Measurements from ENCODE around the gene ABAT. TPM values are rescaled to one million over a fixed set of nuclear protein-coding genes. Genes with fewer than 3 reads are reported as not detected.
"Not testable (repeated sequence)": the region's sequence is repeated elsewhere in the genome, so short reads cannot be mapped to it uniquely, and the experiment has no call there.

The ABAT gene
- total RNA-seq, 4 donors from 2014 or later, result 9.0 to 16.9 (median 13.4) TPM

- peak within 1 kb of the TSS; percentile 79 to 88 (median 82) for H3K27ac ChIP-seq (replicated peaks in 1 of 4)
- TF ChIP-seq POLR2AphosphoS5 (IDR thresholded peaks at IDR 0.05) (peak; percentile 84 to 98), EP300 (IDR thresholded peaks at IDR 0.05) (no peak), CTCF (IDR thresholded peaks at IDR 0.05) (peak in 1 of 3 experiments; percentile 24), POLR2A (IDR thresholded peaks at IDR 0.05; ENCODE audit: low read depth) (no peak)
- peaks cover 6 to 34% (median 16%) of the 10 kb centered on the region in 4 donors for H3K36me3 ChIP-seq
- H3K4me3 ChIP-seq, result peak within 1 kb of the TSS; percentile 72 to 98 (median 96)
- intact Hi-C loops (cut with DNase I), result loop anchor here (5.0 to 10.0 kb wide), 3 partner anchors 70 to 167 kb away; partner anchors contain the start of genes ABAT, CARHSP1 and USP7
- DNase-seq (ENCODE audit: extremely low spot score), result peak; percentile 97
- H3K4me1 ChIP-seq, result peaks cover 25 to 47% (median 43%) of the 10 kb centered on the region in 4 donors
- no peaks in the 10 kb centered on the region for H3K9me3 ChIP-seq
- no peaks in the 10 kb centered on the region for H3K27me3 ChIP-seq
- WGBS, result 0% methylated on average over 40 of the region's 61 CpGs
Observed at GRCh38 chr16:8797364-8798173, 123.2 kb downstream of the ABAT start, which contains the start of the genes PMM2 and TMEM186. Gene PMM2 (plus strand): TSS chr16:8797839. CDS start chr16:8797883, 44 bp downstream. Gene TMEM186 (minus strand): TSS chr16:8797639. CDS start chr16:8797614, 25 bp downstream.

GRCh38 chr16:8798174-8798527, 123.7 kb downstream of the ABAT start:
- intact Hi-C loops (cut with DNase I), result loop anchor here (5.0 to 10.0 kb wide), 3 partner anchors 69 to 167 kb away; partner anchors contain the start of genes ABAT, CARHSP1 and USP7
- H3K4me1 ChIP-seq, result peaks cover 25 to 47% (median 43%) of the 10 kb centered on the region in 4 donors
- DNase-seq (ENCODE audit: extremely low spot score), result no peak
- WGBS, result 2% methylated on average over 5 of the region's 6 CpGs
- peak overlapping the region; percentile 72 to 98 (median 96) for H3K4me3 ChIP-seq
- no peaks in the 10 kb centered on the region for H3K27me3 ChIP-seq
- H3K9me3 ChIP-seq, result no peaks in the 10 kb centered on the region
- peak overlapping the region; percentile 79 to 88 (median 82) for H3K27ac ChIP-seq (replicated peaks in 1 of 4)
- H3K36me3 ChIP-seq, result peaks cover 11 to 36% (median 22%) of the 10 kb centered on the region in 4 donors
- TF ChIP-seq POLR2AphosphoS5 (IDR thresholded peaks at IDR 0.05) (no peak), EP300 (IDR thresholded peaks at IDR 0.05) (no peak), POLR2A (IDR thresholded peaks at IDR 0.05; ENCODE audit: low read depth) (no peak), CTCF (IDR thresholded peaks at IDR 0.05) (no peak)

GRCh38 chr16:8798535-8799157, 124.2 kb downstream of the ABAT start:
- no peak for TF ChIP-seq EP300 (IDR thresholded peaks at IDR 0.05)
- TF ChIP-seq POLR2AphosphoS5 (IDR thresholded peaks at IDR 0.05), result no peak
- no peak for TF ChIP-seq POLR2A (IDR thresholded peaks at IDR 0.05; ENCODE audit: low read depth)
- no peak for TF ChIP-seq CTCF (IDR thresholded peaks at IDR 0.05)
- Histone ChIP-seq H3K4me1 (peaks cover 25 to 47% (median 43%) of the 10 kb centered on the region in 4 donors), H3K9me3 (no peaks in the 10 kb centered on the region), H3K4me3 (peak overlapping the region; percentile 72 to 98 (median 96)), H3K36me3 (peaks cover 16 to 41% (median 27%) of the 10 kb centered on the region in 4 donors), H3K27me3 (no peaks in the 10 kb centered on the region), H3K27ac (replicated peaks in 1 of 4) (peak overlapping the region in 3 of 4 donors; percentile 81 to 88 (median 83))
- intact Hi-C loops (cut with DNase I), result loop anchor here (5.0 to 10.0 kb wide), 3 partner anchors 69 to 166 kb away; partner anchors contain the start of genes ABAT, CARHSP1 and USP7
- WGBS, result 61% methylated on average over 7 of the region's 7 CpGs
- no peak for DNase-seq (ENCODE audit: extremely low spot score)

- TF ChIP-seq CTCF (IDR thresholded peaks at IDR 0.05), result no peak
- H3K36me3 ChIP-seq, result peaks cover 30 to 65% (median 55%) of the 10 kb centered on the region in 4 donors
- H3K9me3 ChIP-seq, result no peaks in the 10 kb centered on the region
- DNase-seq (ENCODE audit: extremely low spot score), result no peak
- intact Hi-C loops (cut with DNase I), result no loop called here
- WGBS, result 92% methylated on average over 4 of the region's 4 CpGs
- no peak overlapping the region for H3K27ac ChIP-seq (replicated peaks in 1 of 4)
- H3K4me1 ChIP-seq, result peaks cover 18 to 34% (median 28%) of the 10 kb centered on the region in 4 donors
- H3K27me3 ChIP-seq, result no peaks in the 10 kb centered on the region
- no peak overlapping the region for H3K4me3 ChIP-seq
Observed at GRCh38 chr16:8801701-8802100, 127.3 kb downstream of the ABAT start.

- DNase-seq (ENCODE audit: extremely low spot score); intact Hi-C loops (cut with DNase I): not testable (repeated sequence)
- WGBS, result 90% methylated on average over 12 of the region's 12 CpGs
Observed at GRCh38 chr16:8803733-8804132, 129.3 kb downstream of the ABAT start.

More at GRCh38 chr16:8803733-8804132, 129.3 kb downstream of the ABAT start:
- not testable (repeated sequence) for H3K27ac ChIP-seq (replicated peaks in 1 of 4); H3K4me3 ChIP-seq; H3K27me3 ChIP-seq; H3K9me3 ChIP-seq
- H3K36me3 ChIP-seq, result peaks cover 42 to 85% (median 76%) of the 10 kb centered on the region in 4 donors
- peaks cover 9 to 23% (median 17%) of the 10 kb centered on the region in 4 donors for H3K4me1 ChIP-seq

All from esophagus muscularis mucosa (tissue), 4 donors.